IMR-90 (cell line): ENCODE data around the gene ZNF273. TPM values are rescaled to one million over a fixed set of nuclear protein-coding genes. Genes with fewer than 3 reads are reported as not detected.

Experiments used
- polyA plus RNA-seq, 3 experiments: library from polyadenylated mRNA; depleted of rRNA; stranded (reverse); fragments of >200 nt; gene quantifications; 2 replicates each; pipeline ENCODE4 v1.2.3, GENCODE V29; 2012; ENCODE audit warnings: low replicate concordance in 1 of 3
- total RNA-seq: library from RNA; depleted of rRNA; stranded (reverse); fragments of >200 nt; gene quantifications from 2 replicates; pipeline ENCODE4 v1.2.3, GENCODE V29; 2012; rRNA removed

ZNF273 gene
- total and polyA plus RNA-seq, 2 of the 4 experiments (the other 2 are of a cell fraction) = 1.5 to 2.7 TPM

Other genes starting within 250 kb of the ZNF273 start
- gene ZNF107, start 237.1 kb upstream of the ZNF273 start, total RNA-seq = 2.0 and 3.6 TPM in 2 replicates
- gene ZNF107, start 237.1 kb upstream of the ZNF273 start, polyA plus RNA-seq (2012; rRNA removed) = 1.9 and 2.5 TPM in 2 replicates
- gene ZNF138, start 108.8 kb upstream of the ZNF273 start, total RNA-seq = 3.6 and 6.1 TPM in 2 replicates
- gene ZNF138, start 108.8 kb upstream of the ZNF273 start, polyA plus RNA-seq (2012; rRNA removed) = 2.5 and 3.2 TPM in 2 replicates
- gene ZNF117, start 87.8 kb downstream of the ZNF273 start, total RNA-seq = 2.9 and 4.4 TPM in 2 replicates
- 2.5 and 4.0 TPM in 2 replicates for gene ZNF117, start 87.8 kb downstream of the ZNF273 start, polyA plus RNA-seq (2012; rRNA removed)
- gene ERV3-1, start 103.4 kb downstream of the ZNF273 start, total RNA-seq = 8.6 and 11.8 TPM in 2 replicates
- 6.1 and 7.0 TPM in 2 replicates for gene ERV3-1, start 103.4 kb downstream of the ZNF273 start, polyA plus RNA-seq (2012; rRNA removed)